Dermis blood vessel endothelial cell (primary cell): ENCODE measurements around the gene HERC2. TPM values are rescaled to one million over a fixed set of nuclear protein-coding genes. Genes with fewer than 3 reads are reported as not detected.

Experiments used
- DNase-seq: peaks from one replicate; pipeline ENCODE4 v3.0.0; 2010
- total RNA-seq: library from RNA; depleted of rRNA; stranded (reverse); fragments of >200 nt; gene quantifications from 2 replicates; pipeline ENCODE4 v1.2.3, GENCODE V29; 2014

The HERC2 gene
- total RNA-seq, 1 donor from 2014 or later = 64.0 TPM

DNA sequence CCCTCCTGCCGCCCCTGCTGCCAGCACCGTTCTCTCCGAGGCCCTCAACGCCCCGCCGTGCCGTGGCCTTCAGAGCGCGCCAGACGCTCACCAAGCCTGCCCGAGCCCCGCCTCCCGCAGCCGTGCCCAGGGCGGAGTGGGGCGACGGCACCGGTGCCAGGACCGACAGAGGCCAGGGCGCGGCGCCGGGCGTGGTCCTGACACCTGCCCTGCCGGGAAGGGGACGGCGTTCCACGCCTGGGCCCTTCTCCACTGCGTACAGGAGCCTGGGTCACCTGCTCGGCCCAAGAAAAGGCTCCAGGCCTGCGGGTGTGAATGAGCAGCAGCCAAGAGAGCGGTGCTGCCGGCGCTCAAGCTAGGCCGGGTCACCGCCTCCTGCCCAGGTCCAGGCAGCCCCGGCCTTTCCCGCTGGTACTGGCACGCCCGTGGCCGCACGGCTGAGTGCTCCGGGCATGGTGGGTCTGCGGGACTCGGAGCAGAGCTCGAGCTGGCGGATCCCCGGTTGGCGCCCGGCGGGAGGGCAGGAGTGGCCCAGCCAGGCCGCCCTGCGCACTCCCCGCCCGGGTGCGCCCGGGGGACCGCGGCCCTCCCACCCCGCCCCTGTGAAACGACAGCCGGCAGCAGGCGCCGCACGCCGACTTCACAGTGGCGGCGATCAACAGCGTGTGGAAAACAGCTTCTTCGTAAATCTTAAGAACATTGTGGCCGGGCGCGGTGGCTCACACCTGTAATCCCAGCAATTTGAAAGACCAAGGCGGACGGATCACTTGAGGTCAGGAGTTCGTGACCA, 227.1 kb downstream of the HERC2 start:
- DNase-seq = peak; percentile 14

DNA sequence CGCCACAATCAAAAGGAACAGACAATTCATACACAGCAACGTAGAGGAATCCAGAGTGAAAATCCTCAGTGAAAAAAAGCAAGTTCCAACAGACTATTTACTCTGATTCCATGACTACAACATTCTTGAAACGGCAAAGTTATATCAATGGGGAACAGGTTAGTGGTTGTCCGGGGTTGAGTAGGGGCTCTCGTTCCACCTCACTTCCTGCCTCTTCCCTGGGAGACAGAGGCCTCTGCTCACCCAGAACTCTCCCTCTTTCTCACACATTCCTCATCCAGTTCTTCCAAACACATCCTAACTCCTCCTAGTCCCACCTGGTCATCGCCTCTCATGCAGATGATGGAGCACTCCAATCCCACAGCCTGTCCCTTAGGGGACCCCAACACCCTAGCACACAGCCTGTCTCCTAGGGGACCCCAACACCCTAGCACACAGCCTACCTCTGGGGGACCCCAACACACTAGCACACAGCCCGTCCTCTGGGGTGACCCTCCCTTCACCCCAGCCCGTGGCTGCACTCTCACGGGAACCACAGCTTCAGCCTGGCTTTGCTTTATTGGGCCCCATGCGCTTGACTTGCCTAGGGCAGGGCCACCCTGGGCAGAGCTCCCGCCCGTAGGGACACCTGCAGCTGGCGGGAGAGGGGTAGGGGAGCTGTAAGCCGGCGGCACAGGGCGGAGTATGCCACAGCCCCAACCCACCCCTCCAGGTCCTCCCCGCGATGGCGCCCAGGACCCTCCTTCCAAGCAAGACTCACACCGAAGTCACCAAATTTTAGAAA, 228.0 kb downstream of the HERC2 start:
- no peak for DNase-seq

DNA sequence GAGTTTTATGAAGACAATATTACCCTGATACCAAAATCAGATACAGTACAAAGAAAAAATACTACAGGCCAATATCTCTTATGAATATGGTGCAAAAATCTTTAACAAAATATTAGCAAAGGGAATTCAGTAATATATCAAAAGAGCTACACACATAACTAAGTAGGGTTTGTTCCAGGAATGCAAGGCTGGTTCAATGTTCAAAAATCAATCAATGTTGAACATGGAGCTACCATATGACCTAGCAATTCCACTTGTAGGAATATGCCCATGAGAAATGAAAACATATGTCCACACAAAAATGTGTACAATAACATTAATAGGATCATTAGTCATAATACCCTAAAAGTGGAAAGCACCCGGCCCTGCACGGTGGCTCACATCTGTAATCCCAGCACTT, 230.7 kb downstream of the HERC2 start:
- no peak for DNase-seq

DNA sequence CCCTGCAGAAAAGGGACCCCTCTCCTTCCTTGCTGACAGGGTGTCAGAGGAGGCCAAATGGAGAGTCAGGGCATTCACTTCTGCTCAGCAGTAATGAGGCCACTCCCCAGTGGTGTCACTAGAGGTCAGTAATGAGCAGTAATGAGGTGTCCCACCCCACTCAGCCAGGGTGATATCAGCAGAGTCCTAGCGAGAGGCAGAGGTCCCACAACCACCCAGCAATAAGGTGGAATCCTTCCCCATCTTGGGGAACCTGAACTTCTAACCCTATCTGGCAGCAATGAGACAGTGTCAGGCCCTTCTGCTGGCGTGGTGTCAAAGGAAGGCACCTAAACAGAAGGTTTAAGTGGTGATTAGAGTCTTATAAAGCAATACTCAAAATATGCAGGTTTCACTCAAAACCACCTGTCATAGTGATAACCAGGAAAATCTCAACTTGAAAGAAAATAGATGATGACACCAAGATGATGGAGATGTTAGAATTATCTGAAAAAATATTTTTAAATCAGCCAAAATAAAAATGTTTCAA, 235.7 kb downstream of the HERC2 start:
- peak; percentile 77 for DNase-seq

DNA sequence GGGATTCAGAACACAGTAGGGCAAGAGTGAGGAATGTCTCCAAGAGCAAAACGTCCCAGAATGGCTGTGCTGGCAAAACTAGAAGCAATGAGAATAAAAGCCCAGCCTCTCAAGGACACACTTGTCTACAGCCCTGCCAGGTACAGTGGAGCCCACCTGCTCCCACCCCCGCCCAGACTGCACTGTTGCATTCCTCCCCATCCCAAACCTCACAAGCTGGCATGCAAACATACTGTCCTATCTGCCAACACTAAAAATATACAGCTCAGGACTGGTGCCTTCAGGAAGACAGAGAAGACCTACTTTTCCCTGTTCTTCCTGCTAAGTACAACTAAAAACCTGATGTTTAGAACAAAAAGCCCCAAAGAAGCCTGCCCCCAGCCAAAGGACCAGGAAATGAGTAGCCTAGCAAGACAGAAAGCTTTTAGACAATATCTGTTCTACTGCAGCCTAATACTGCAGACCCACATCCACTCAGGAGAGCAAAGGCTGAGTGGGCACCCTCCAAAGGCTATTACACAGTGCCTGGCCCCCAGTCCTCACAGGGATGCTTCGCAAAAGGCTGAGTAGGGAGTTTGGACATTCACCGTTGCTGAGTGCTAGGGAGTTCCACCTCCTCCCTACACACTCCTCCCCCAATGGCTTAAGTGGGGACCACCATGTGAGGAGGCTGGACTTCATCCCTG, 236.3 kb downstream of the HERC2 start:
- no peak for DNase-seq

DNA sequence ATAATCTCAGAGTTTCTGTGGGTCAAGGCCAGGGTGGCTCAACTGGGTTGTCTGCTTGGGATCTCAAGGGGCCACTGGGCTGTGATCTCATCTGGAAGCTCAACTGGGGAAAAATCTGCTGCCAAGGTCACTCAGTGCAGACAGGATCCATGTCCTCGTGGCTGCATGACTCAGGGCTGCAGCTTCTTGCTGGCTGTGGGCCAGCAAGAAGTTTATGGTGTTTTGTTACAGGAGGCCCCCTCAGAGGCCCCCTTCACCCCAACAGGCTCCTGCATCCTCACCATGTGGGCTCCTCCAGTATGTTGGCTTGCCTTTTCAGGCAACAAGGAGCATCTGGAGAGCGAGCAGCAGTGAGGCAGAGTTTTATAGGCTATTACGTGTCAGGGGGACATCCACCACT, 237.4 kb downstream of the HERC2 start:
- no peak for DNase-seq

DNA sequence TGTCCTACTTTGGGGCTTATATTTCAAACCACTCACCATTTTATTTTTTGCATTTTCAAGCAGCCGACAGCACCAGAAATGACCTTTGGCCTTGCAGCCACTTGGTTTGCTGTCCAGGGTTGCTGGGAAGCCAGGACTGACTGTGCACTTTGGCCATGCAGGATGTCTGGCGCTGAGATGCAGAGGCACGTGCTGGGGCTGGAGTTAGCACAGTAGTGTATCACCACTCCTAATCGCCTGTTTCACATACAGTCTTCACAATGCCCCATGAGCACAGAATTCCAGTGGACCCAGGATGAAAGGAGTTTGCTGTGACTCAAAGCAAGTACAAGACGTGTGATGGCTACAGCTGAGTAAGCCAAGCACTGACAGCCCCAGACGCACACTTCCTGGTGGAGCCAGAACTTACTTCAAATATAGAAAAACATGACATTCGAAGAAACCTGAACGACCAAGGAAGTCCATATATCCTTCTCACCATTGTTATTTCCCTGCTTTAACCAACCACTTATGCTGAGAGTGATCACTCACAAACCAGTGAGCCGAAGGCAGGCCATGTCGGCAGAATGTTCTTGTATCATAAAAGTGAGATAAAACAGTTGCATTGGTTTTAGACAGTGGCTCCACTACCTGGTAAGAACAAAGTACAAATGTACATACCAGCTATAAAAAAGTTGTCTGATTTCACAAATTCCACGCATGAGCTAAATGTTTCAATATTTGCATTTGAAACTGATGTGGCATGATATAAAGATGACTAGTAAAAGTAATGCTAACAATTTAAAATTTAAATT, 238.9 kb downstream of the HERC2 start:
- no peak for DNase-seq

DNA sequence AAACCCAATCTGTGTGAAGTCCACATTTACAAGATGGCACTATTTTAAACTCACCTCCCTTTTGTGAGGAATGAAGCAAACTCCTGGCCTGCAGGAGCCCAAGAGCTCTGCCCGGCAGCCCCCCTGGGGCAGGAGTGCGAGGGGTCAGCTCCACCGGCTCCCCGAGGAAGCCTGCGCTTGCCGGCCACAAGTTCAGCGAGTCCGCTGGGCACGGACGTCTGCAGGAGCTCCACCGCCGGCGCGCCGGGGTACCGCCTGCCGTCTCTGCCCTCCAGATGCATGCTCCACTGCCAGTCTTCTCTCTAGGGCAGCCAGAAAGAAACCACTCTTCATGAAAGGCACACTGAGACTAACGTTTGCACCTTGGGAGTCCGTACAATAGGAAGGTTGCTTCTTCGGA, 240.4 kb downstream of the HERC2 start:
- no peak for DNase-seq

DNA sequence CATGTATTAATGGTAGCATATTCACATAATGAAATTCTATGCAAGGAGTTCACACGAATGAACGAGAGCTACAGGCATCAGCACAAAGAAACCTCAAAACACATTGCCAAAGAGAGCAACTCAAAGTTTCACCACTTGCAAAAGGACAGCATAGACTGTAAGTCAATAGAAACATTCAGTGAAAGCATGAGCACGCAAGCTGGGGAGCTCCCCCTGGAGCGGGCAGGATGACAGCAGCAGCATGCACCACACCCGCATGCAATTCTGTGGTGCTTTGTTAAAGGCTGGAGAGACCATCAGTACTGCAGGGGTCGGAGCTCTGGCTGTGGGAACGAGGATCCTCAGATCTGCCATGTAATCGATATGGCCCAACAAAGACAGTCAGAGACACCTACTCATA, 241.6 kb downstream of the HERC2 start:
- DNase-seq = no peak

DNA sequence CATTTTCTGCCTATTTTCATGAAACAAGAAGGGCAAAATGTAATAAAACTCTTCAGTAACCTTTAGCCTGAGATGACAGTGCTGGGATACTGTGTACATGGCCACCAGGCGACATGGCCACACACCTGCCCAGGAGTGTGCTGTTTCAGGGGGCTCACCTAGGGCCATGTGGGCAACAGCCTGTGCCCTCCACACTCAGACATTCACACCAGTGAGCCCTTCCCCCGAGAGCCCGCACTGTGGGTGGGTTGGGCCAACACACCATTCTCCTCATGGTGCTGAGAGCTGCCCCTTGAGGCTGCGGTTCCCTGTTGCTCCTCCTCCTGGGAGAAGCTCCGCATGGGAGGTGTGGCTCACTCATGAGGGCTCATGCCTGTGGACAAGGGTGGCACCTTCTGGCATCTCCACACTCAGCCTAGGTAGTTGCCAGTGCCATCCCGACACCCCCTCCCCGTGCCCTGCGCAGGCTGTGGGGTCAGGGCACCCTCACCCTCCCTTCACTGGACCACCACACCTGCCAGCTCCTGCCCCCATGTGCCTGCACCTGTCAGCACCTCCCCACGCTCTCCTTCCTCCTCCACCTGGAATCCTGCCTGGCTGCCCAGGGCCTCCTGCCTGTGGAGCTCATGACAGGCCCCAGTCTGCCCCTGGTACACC, 242.5 kb downstream of the HERC2 start:
- DNase-seq = no peak

DNA sequence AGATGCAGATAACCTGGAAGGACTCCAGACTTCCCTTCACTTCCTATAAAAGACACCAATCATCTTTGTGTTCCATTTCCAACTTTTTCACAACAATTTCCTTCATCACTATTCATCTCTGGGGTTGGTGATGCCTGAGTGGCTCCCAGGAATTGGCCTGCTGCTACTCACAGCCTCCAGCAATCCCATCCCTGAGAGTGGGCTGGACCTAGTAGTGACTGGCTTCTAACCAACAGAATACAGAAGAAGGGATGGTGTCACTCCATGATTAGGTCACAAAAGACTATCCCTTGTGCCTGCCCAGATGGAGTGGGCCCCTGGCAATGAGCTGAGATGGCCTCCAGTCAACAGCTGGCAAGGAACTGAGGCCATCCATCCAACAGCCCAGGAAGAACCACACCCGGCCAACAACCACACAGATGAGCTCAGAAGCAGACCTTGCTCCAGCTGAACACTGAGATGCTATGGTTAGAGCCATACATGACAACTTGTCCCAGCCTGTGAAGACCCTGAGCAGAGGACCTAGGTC, 243.7 kb downstream of the HERC2 start:
- no peak for DNase-seq

DNA sequence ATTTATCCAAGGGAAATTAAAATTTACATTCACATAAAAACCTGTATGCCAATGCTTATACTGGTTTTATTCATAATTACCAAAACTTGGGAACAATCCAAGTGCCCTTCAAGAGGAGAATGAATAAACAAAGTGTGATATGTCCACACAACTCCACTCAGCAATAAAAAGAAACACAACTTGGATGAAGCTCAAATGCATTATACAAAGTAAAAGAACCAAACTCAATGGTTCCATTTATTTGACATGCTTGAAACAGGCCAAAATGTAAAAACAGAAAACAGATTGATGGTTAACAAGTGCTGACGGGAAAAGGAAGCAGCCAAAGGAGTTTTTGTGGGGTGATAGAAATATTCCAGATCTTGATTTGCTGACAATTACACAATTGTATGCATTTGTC, 246.4 kb downstream of the HERC2 start:
- no peak for DNase-seq

DNA sequence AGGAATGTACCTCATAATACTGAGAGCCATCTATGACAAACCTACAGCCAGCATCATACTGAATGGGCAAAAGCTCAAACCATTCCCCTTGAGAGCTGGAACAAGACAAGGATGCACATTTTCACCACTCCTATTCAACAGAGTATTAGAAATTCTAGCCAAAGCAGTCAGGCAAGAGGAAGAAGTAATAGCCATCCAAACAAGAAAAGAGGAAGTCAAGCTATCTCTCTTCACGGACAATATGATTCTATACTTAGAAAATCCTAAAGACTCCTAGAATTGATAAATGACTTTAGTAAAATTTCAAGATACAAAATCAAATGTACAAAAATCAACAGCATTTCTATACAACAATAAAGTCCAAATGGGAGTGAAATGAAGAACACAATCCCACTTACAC, 253.0 kb downstream of the HERC2 start:
- no peak for DNase-seq

DNA sequence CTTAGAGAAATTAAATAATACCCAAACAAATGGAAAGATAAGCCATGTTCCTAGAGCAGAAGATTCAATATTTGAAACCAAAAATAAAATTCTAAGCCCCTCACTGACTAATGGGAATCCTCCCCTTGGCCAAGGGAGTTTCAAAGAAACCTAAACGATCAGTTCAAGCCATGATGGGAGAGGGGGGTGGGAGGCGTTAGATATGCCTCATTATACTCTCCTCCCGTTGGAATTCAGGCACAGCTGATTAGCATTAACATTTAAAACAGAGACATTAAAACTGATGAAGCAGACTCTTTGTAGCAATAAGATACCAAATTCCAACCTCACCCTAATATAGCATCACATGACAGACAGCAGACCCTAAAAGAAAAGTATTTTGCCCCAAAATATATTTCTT, 255.7 kb downstream of the HERC2 start:
- no peak for DNase-seq

Other genes starting within 250 kb of the HERC2 start
- gene OCA2, start 222.9 kb downstream of the HERC2 start, total RNA-seq = not detected in 2 replicates
- not detected in 2 replicates for gene GOLGA6L24, start 35.9 kb upstream of the HERC2 start, total RNA-seq
- gene GOLGA8F, start 56.5 kb upstream of the HERC2 start, total RNA-seq = 0.05 TPM in 1 of 2 replicates, not detected in the other
- not detected in 2 replicates for gene GOLGA8G, start 210.8 kb upstream of the HERC2 start, total RNA-seq
- gene GOLGA6L25, start 231.4 kb upstream of the HERC2 start, total RNA-seq = not detected in 2 replicates